Measurements from ENCODE around the gene PRR20B.
"Not testable (repeated sequence)": the region's sequence is repeated elsewhere in the genome, so short reads cannot be mapped to it uniquely, and the experiment has no call there.

The PRR20B gene

GRCh38 chr13:57147188-57147587 lies at the start of gene PRR20B:
Gene PRR20B, plus strand, starts transcription at chr13:57147488. Its CDS starts 387 bp downstream, at chr13:57147875.
- DNase-seq (ENCODE audit: low spot score); FAIRE-seq: not testable (repeated sequence)

GRCh38 chr13:57114945-57115344 lies 32.3 kb upstream of the PRR20B start:
- no peak for FAIRE-seq
- no peak for DNase-seq (ENCODE audit: low spot score)

GRCh38 chr13:57123681-57124080 lies 23.6 kb upstream of the PRR20B start:
- DNase-seq (ENCODE audit: low spot score): no peak
- no peak for FAIRE-seq

DNA sequence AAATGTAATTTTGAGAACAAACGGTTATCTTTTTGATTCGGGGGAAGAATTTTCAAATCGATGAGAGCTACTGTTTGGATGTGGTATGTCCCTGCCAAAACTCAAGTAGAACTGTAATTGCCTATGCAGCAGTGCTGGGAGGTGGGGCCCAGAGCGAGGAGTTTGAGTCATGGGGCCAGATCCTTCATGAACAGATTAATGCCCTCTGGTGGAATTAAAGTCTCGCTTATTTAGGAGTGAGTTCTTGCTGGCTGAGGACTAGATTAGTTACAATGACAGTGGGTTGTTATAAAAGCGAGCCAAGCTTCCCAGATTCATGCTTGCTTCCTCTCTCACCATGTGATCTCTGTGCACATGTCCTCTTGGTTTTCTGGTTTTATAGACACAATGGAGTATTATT lies 18.4 kb upstream of the PRR20B start:
- no peak for FAIRE-seq
- no peak for DNase-seq (ENCODE audit: low spot score)

- no peak for DNase-seq (ENCODE audit: low spot score)
- no peak for FAIRE-seq
These were observed 11.2 kb upstream of the PRR20B start for GRCh38 chr13:57136093-57136492.

- DNase-seq (ENCODE audit: low spot score): no peak
- FAIRE-seq: no peak
These were observed 9.7 kb upstream of the PRR20B start for GRCh38 chr13:57137585-57137984.

- no peak for FAIRE-seq
- DNase-seq (ENCODE audit: low spot score): no peak
These were observed 8.3 kb upstream of the PRR20B start for GRCh38 chr13:57138988-57139387.

DNA sequence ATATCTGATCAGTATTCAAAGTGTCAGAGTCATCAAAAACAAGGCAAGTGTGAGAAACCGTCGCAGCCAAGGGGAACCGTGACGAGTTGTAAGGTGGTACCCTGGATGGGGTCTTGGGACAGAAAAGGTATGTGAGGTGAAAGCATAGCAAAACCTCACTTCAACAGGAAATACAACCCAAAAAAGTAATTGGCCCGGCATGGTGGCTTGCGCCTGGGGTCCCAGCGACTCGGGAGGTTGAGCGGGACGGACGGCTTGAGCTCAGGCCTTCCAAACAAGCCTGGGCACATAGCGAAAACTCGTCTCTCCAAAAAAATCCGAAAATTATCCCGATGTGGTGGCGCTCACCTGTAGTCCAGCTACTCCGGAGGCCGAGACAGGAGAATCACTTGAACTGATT lies 7.5 kb upstream of the PRR20B start:
- FAIRE-seq; DNase-seq (ENCODE audit: low spot score): not testable (repeated sequence)

DNA sequence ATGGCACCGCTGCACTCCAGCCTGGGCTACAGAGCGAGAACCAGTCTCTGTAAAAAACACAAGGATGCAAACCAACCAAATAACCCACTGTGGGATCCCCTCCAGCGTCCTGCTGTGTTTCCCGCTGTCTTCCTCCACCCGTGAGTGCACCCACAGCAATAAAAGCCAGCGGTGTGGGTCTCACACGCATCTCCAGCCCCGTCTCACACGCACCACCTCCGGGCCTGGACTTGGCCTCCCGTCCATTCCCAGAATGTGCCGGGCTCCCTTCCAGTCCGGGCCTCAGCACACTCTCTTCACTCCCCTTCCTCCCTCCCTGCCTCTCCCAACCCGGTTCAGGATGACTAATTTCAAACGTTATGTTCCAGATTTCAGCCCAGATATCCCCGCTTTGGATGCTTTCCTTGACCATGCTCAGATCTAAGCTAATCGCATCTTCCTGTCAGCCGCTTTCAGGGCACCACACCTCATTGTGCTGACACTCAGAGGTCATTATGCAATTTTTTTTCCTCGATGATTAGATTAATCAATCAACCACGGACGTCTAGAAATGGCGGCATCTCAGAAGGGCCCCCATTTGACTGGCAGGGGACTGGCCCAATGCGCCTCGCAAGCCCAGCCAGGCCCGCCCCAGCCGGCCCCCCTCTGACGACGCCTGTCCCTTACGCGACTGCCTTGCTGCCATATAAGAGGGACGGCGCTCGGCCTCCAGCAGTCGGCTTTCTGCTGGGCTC lies 6.9 kb upstream of the PRR20B start, which contains the start of gene PRR20A:
TSS of gene PRR20A (plus strand) at position 684 of the 734 bp plus-strand sequence. CDS start 387 bp downstream, outside the sequence.
- DNase-seq (ENCODE audit: low spot score); FAIRE-seq: not testable (repeated sequence)

GRCh38 chr13:57148106-57148505 lies 818 bp downstream of the PRR20B start:
- not testable (repeated sequence) for DNase-seq (ENCODE audit: low spot score); FAIRE-seq

DNA sequence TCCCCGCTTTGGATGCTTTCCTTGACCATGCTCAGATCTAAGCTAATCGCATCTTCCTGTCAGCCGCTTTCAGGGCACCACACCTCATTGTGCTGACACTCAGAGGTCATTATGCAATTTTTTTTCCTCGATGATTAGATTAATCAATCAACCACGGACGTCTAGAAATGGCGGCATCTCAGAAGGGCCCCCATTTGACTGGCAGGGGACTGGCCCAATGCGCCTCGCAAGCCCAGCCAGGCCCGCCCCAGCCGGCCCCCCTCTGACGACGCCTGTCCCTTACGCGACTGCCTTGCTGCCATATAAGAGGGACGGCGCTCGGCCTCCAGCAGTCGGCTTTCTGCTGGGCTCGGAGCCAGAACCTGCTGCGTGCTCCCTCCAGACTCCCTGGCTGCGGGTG lies 6.5 kb downstream of the PRR20B start, which contains the start of gene PRR20C:
TSS of gene PRR20C (plus strand) at position 301 of the 400 bp plus-strand sequence. CDS start 387 bp downstream, outside the sequence.
- FAIRE-seq; DNase-seq (ENCODE audit: low spot score): not testable (repeated sequence)

DNA sequence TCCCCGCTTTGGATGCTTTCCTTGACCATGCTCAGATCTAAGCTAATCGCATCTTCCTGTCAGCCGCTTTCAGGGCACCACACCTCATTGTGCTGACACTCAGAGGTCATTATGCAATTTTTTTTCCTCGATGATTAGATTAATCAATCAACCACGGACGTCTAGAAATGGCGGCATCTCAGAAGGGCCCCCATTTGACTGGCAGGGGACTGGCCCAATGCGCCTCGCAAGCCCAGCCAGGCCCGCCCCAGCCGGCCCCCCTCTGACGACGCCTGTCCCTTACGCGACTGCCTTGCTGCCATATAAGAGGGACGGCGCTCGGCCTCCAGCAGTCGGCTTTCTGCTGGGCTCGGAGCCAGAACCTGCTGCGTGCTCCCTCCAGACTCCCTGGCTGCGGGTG lies 13.0 kb downstream of the PRR20B start, which contains the start of gene PRR20D:
TSS of gene PRR20D (plus strand) at position 301 of the 400 bp plus-strand sequence. CDS start 387 bp downstream, outside the sequence.
- not testable (repeated sequence) for FAIRE-seq; DNase-seq (ENCODE audit: low spot score)

DNA sequence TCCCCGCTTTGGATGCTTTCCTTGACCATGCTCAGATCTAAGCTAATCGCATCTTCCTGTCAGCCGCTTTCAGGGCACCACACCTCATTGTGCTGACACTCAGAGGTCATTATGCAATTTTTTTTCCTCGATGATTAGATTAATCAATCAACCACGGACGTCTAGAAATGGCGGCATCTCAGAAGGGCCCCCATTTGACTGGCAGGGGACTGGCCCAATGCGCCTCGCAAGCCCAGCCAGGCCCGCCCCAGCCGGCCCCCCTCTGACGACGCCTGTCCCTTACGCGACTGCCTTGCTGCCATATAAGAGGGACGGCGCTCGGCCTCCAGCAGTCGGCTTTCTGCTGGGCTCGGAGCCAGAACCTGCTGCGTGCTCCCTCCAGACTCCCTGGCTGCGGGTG lies 19.6 kb downstream of the PRR20B start, which contains the start of gene PRR20E:
TSS of gene PRR20E (plus strand) at position 301 of the 400 bp plus-strand sequence. CDS start 387 bp downstream, outside the sequence.
- DNase-seq (ENCODE audit: low spot score); FAIRE-seq: not testable (repeated sequence)

- DNase-seq (ENCODE audit: low spot score) (no peak), FAIRE-seq (no peak)
These were observed 44.4 kb downstream of the PRR20B start for GRCh38 chr13:57191667-57192066.
